Placental epithelial cell (primary cell): ENCODE measurements around the gene MAGEB17. TPM values are rescaled to one million over a fixed set of nuclear protein-coding genes. Genes with fewer than 3 reads are reported as not detected.

Experiments used
- total RNA-seq: library from RNA; depleted of rRNA; stranded (reverse); fragments of >200 nt; gene quantifications from 2 replicates; pipeline ENCODE4 v1.2.3, GENCODE V29; 2012

The MAGEB17 gene, protein sequence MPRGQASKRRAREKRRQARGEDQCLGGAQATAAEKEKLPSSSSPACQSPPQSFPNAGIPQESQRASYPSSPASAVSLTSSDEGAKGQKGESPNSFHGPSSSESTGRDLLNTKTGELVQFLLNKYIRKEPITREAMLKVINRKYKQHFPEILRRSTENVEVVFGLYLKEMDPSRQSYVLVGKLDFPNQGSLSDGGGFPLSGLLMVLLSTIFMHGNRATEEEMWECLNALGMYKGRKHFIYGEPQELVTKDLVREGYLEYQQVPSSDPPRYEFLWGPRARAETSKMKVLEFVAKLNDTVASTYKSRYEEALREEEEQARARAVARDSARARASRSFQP
- total RNA-seq = not detected in 2 replicates

GRCh38 chrX:16167181-16167580 lies at the start of gene MAGEB17:
Gene MAGEB17, plus strand, starts transcription at chrX:16167481. Its CDS starts 2,902 bp downstream, at chrX:16170383.

GRCh38 chrX:16123222-16123786 lies 44.0 kb upstream of the MAGEB17 start, which contains the start of gene GRPR:
Gene GRPR, plus strand, starts transcription at chrX:16123565. Its CDS starts 389 bp downstream, at chrX:16123954.

Other genes starting within 250 kb of the MAGEB17 start
- gene GRPR, start 43.9 kb upstream of the MAGEB17 start, total RNA-seq = not detected in 2 replicates